HepG2 (cell line): ENCODE measurements around the gene HUNK. TPM values are rescaled to one million over a fixed set of nuclear protein-coding genes. Genes with fewer than 3 reads are reported as not detected.

Experiments
- AHR ChIP-seq: IDR thresholded peaks from 2 replicates; pipeline ENCODE4 v1.6.1; 2018; ENCODE audit warnings: missing genetic modification reagents, missing compliant biosample characterization
- DR1 ChIP-seq: sonication (generic); formaldehyde crosslinking; IDR thresholded peaks from 2 replicates; pipeline ENCODE4 v1.8.0; 2021; ENCODE audit warnings: mild to moderate bottlenecking, missing genetic modification reagents, inconsistent platforms
- RXRB ChIP-seq: IDR thresholded peaks from 2 replicates; pipeline ENCODE4 v1.6.1; 2016; ENCODE audit warnings: borderline replicate concordance, missing genetic modification reagents, missing compliant biosample characterization
- SMARCC2 ChIP-seq: fragments of 450-650 bp; IDR thresholded peaks from 2 replicates; pipeline ENCODE4 v1.6.1; 2017; ENCODE audit warnings: antibody characterized with exemption, mild to moderate bottlenecking
- TEF ChIP-seq: sonication (generic); formaldehyde crosslinking; IDR thresholded peaks from 2 replicates; pipeline ENCODE4 v1.5.0; 2020; ENCODE audit warnings: missing genetic modification reagents
- TFDP1 ChIP-seq: IDR thresholded peaks from 2 replicates; pipeline ENCODE4 v1.6.1; 2016; ENCODE audit warnings: missing compliant biosample characterization, missing genetic modification reagents, borderline replicate concordance
- THAP9 ChIP-seq: sonication (generic); formaldehyde crosslinking; IDR thresholded peaks from 2 replicates; pipeline ENCODE4; 2020; ENCODE audit warnings: missing genetic modification reagents, mild to moderate bottlenecking, borderline replicate concordance
- TP53 ChIP-seq: sonication (generic); formaldehyde crosslinking; conservative IDR thresholded peaks from 2 replicates; pipeline ENCODE4 v1.4.0; 2020; ENCODE audit warnings: missing genetic modification reagents
- YEATS4 ChIP-seq: sonication (generic); formaldehyde crosslinking; IDR thresholded peaks from 2 replicates; pipeline ENCODE4 v1.4.0; 2020; ENCODE audit warnings: missing genetic modification reagents, borderline replicate concordance
- ZFYVE20 ChIP-seq: sonication (generic); formaldehyde crosslinking; IDR thresholded peaks from 2 replicates; pipeline ENCODE4 v1.8.0; 2023; ENCODE audit warnings: low read depth, mild to moderate bottlenecking, moderate library complexity, missing genetic modification reagents, borderline replicate concordance
- ZNF710 ChIP-seq: sonication (generic); formaldehyde crosslinking; IDR thresholded peaks from 2 replicates; pipeline ENCODE4 v1.5.0; 2020; ENCODE audit warnings: mild to moderate bottlenecking, missing genetic modification reagents, borderline replicate concordance
- polyA plus RNA-seq, 8 experiments: library from polyadenylated mRNA; depleted of rRNA in 3 of 8; stranded (reverse) in 7 of 8; unstranded in 1 of 8; fragments of >200 nt; fragmentation: Illumina TruSeq in 4 of 8; extraction: Trizol in 4 of 8; gene quantifications; 2 replicates each; pipeline versions ENCODE4 v1.2.1 to v1.2.3, GENCODE V29; 2011 to 2016; ENCODE audit warnings: low read depth in 4 of 8, missing spikeins in 1 of 8, mixed read lengths in 1 of 8; ENCODE audit not compliant: insufficient read depth in 1 of 8
- total RNA-seq, 5 experiments: library from RNA; depleted of rRNA; stranded (reverse); fragments of >200 nt; fragmentation: Illumina TruSeq; extraction: Trizol; gene quantifications; 2 replicates each; pipeline ENCODE4 v1.2.3, GENCODE V29; 2016; ENCODE audit warnings: low read depth in 1 of 5
- TF ChIP-seq, protein P1 (sequence below): sonication (generic); formaldehyde crosslinking; IDR thresholded peaks from 2 replicates; pipeline ENCODE4 v1.5.1; 2020; ENCODE audit warnings: mild to moderate bottlenecking, missing genetic modification reagents, moderate library complexity
- TF ChIP-seq, protein P2 (sequence below), 2 experiments: sonication (generic) in 1 of 2; formaldehyde crosslinking in 1 of 2; IDR thresholded peaks; 2 replicates each; pipeline versions ENCODE4 v1.4.0 to v1.6.1; 2018 to 2020; ENCODE audit warnings: missing genetic modification reagents in 2 of 2, borderline replicate concordance in 1 of 2, low read depth in 1 of 2, mild to moderate bottlenecking in 1 of 2, missing biosample characterization in 1 of 2
- TF ChIP-seq, protein P3 (sequence below): sonication (generic); formaldehyde crosslinking; IDR thresholded peaks from 2 replicates; pipeline ENCODE4 v1.9.0; 2022; ENCODE audit warnings: missing genetic modification reagents, mild to moderate bottlenecking, borderline replicate concordance

Gene HUNK
- total and polyA plus RNA-seq, 2 of the 13 experiments (the other 11 are each of a cell fraction or from before 2014, with no cell fraction given), result 1.8 to 1.9 TPM

- TF ChIP-seq THAP9 (CRISPR knock-in tag), result no peak; the same call in 1 of the 2 replicates
- TF ChIP-seq TFDP1 (CRISPR knock-in tag), result no peak
- no peak for TF ChIP-seq RXRB (CRISPR knock-in tag)
- TF ChIP-seq, protein P1, sequence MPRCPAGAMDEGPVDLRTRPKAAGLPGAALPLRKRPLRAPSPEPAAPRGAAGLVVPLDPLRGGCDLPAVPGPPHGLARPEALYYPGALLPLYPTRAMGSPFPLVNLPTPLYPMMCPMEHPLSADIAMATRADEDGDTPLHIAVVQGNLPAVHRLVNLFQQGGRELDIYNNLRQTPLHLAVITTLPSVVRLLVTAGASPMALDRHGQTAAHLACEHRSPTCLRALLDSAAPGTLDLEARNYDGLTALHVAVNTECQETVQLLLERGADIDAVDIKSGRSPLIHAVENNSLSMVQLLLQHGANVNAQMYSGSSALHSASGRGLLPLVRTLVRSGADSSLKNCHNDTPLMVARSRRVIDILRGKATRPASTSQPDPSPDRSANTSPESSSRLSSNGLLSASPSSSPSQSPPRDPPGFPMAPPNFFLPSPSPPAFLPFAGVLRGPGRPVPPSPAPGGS (CRISPR knock-in tag), result no peak
- TF ChIP-seq AHR (CRISPR knock-in tag), result 0 out of 2 replicates have a peak, but pooled peaks have one; percentile 60
- TF ChIP-seq ZNF710 (CRISPR knock-in tag), result 0 out of 2 replicates have a peak, but pooled peaks have one; percentile 32
- peak; percentile 25; the same call in 1 of the 2 replicates for TF ChIP-seq YEATS4 (CRISPR knock-in tag)
- TF ChIP-seq ZFYVE20, result no peak
- TF ChIP-seq TP53, result no peak
- TF ChIP-seq SMARCC2, result no peak
- TF ChIP-seq TEF (CRISPR knock-in tag), result no peak
- TF ChIP-seq, protein P2, sequence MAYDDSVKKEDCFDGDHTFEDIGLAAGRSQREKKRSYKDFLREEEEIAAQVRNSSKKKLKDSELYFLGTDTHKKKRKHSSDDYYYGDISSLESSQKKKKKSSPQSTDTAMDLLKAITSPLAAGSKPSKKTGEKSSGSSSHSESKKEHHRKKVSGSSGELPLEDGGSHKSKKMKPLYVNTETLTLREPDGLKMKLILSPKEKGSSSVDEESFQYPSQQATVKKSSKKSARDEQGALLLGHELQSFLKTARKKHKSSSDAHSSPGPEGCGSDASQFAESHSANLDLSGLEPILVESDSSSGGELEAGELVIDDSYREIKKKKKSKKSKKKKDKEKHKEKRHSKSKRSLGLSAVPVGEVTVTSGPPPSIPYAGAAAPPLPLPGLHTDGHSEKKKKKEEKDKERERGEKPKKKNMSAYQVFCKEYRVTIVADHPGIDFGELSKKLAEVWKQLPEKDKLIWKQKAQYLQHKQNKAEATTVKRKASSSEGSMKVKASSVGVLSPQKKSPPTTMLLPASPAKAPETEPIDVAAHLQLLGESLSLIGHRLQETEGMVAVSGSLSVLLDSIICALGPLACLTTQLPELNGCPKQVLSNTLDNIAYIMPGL (CRISPR knock-in tag; IDR thresholded peaks at IDR 0.05; ENCODE audit: borderline replicate concordance in 1 of 2, low read depth in 1 of 2), result peak in 1 of 2 experiments; percentile 57; a peak in 1 of 4 replicates
- TF ChIP-seq DR1 (CRISPR knock-in tag), result no peak
- TF ChIP-seq, protein P3, sequence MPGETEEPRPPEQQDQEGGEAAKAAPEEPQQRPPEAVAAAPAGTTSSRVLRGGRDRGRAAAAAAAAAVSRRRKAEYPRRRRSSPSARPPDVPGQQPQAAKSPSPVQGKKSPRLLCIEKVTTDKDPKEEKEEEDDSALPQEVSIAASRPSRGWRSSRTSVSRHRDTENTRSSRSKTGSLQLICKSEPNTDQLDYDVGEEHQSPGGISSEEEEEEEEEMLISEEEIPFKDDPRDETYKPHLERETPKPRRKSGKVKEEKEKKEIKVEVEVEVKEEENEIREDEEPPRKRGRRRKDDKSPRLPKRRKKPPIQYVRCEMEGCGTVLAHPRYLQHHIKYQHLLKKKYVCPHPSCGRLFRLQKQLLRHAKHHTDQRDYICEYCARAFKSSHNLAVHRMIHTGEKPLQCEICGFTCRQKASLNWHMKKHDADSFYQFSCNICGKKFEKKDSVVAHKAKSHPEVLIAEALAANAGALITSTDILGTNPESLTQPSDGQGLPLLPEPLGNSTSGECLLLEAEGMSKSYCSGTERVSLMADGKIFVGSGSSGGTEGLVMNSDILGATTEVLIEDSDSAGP (CRISPR knock-in tag), result peak; percentile 48; the same call in 1 of the 2 replicates
Measured at GRCh38 chr21:31872452-31873274, at the start of gene HUNK (continued).
